ENCODE measurements around the gene HPRT1.

- TF ChIP-seq CTCF (conservative IDR thresholded peaks at IDR 0.05; ENCODE audit: low read length) (no peak), EZH2phosphoT487 (IDR thresholded peaks at IDR 0.05; ENCODE audit: borderline replicate concordance) (no peak)
These were observed 10.0 kb downstream of the HPRT1 start for GRCh38 chrX:134470013-134470412.
